HG03280 (cell line): ENCODE data around the gene ADTRP.

ENCODE experiments used
- ATAC-seq: cut with Tn5 transposase; IDR thresholded peaks from one replicate; pipeline ENCODE4 v1.9.1; 2021; ENCODE audit warnings: mild to moderate bottlenecking, moderate library complexity; ENCODE audit not compliant: unreplicated experiment

The ADTRP gene

DNA sequence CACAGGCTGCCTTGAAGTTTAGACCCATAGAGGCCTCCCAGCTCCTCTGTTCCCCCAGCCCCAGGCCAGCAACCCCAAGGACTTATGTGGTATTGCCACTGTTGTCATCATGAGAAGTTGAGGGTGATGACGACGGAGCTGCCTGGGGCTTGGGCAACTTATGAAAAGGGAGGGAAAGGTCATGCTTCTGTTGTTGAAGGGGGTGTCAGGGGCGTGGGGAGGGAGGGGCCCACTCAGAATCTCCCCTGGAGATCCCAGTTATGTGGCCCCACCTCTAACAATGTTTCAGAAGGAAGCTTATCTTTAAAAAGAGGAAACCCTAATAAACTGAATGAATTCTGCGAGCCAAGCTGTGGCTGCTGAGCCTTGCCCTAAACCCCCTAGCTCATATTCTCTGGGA, 4.2 kb downstream of the ADTRP start:
- ATAC-seq: no peak

GRCh38 chr6:11773581-11773980, 5.0 kb downstream of the ADTRP start:
- ATAC-seq: no peak

- no peak for ATAC-seq
These were observed 5.6 kb downstream of the ADTRP start for GRCh38 chr6:11773013-11773412.

DNA sequence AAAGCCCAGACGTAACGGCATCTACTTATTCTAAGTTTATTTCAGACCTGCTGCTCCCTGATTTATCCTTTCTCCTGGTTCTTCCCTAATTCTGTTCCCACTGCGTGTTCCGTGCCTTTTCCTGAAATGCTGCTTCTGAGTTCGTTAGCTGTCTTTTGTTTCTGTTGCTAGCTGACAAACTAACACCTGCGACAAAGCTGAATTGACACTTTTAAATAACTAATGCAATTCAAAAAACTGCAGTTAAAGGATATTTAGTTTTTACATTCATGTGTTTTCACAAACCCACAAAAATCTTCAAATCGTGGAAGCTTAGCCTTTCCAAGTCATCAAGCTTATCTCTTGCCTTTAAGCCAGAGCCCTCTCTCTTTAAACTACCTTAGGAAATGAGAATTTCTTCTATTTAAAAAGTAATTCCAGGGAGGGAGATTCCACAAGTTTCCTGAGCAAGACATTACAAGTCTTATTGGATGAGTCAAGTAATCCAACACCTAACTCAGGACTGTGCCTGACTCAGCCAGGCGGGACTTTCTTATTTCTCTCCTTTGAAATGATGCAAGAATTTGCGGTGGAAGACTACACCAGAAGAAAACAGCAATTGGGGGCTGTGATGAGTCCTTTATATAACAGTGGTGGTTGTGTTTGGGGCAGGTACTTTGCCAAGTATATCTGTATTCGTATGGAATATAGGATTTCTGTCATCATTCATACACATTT, 6.3 kb downstream of the ADTRP start:
- no peak for ATAC-seq

GRCh38 chr6:11771473-11772048, 7.0 kb downstream of the ADTRP start:
- ATAC-seq: no peak

GRCh38 chr6:11770546-11771466, 7.8 kb downstream of the ADTRP start:
- ATAC-seq: no peak

GRCh38 chr6:11769811-11770545, 8.6 kb downstream of the ADTRP start:
- ATAC-seq: no peak

DNA sequence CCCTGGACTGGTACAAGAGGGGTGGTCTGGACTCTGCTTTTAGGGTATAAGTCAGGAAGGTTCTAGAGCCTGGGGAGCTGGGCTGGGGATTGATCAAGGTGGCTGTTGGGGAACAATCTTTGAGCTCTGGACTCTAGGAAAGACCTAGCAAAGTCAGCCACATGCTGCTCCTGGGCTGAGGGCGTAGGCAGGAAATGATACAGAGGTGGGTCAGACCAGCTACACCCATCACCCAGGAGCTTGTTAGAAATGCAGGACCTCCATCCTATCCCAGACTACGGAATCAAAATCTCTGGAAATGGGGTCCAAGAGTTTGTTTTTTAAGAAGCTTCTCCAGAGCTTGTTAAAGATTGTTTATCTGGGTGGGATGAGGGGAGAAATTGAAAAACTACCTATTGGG, 9.4 kb downstream of the ADTRP start:
- ATAC-seq: no peak

DNA sequence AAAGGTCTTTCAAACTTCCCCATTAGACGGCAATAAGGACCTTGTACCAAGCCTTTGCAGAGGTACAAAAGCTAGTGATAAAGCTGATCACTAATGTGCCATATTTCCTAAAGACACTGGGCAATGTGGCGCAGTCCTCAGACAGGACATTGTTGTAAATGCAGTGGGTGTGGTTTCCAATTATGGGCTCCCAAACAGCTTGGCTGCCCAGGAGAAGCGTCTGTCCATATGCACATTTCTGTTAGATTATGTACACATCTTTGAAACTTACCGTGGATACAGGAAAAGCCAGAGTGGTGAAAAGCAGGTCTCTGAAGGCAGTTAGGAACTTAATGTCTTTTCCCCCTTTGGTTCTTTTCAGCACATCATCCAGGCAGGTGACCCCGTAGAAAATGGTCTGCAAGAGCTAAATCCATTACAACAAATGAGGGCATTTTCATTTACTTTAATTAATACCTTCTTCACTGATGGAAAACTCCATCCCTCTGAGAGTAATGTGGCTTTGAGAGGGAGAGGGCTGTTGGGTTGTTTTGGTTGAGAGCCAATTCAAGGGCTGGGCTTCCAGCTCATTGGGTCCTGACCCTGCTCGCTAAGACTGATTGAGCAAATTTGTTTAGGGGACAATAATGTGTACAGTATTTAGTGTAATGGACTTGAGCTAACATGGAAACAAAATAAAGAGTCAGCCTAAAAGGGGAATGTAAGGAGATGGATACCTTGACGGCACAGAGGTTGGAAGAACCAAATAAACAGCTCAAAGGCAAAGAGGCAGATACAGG, 10.4 kb downstream of the ADTRP start:
- ATAC-seq: no peak

DNA sequence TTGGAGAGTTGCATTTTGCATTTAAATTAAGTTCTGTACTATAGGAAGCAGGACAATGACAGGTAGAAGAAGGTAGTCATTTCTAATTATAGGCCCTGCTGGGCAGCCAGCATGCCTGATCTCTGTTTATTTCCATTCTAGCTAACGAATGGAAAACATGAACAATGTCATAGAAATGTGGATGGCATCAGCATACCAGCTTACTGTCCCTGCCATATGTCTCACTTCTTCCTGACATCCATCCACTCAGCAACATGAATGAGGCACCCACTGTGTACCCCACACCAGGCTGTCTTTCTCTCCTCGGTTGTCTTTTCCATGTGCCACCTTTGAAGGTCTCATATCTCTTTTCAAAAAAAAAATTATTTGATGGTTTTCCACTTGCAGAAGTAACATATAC, 11.1 kb downstream of the ADTRP start:
- no peak for ATAC-seq

GRCh38 chr6:11766589-11767450, 11.8 kb downstream of the ADTRP start:
- no peak for ATAC-seq

GRCh38 chr6:11766043-11766442, 12.6 kb downstream of the ADTRP start:
- ATAC-seq: no peak

DNA sequence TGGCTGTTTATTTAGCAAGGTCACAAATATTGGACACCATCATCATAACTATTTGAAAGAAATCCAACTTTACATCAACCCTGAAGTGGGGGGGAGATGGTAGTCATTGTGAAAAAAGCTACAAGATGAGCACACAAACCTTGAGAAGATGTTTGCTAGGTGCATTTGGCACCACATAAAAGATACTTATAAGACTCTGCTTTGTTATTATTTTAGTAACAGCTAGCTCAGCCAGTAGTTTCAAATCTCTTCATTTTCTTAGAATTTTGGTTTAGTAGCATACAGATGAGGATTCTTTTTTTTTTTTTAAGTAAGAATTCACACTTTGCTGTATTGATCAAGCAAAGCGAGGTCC, 14.4 kb downstream of the ADTRP start:
- ATAC-seq: no peak

DNA sequence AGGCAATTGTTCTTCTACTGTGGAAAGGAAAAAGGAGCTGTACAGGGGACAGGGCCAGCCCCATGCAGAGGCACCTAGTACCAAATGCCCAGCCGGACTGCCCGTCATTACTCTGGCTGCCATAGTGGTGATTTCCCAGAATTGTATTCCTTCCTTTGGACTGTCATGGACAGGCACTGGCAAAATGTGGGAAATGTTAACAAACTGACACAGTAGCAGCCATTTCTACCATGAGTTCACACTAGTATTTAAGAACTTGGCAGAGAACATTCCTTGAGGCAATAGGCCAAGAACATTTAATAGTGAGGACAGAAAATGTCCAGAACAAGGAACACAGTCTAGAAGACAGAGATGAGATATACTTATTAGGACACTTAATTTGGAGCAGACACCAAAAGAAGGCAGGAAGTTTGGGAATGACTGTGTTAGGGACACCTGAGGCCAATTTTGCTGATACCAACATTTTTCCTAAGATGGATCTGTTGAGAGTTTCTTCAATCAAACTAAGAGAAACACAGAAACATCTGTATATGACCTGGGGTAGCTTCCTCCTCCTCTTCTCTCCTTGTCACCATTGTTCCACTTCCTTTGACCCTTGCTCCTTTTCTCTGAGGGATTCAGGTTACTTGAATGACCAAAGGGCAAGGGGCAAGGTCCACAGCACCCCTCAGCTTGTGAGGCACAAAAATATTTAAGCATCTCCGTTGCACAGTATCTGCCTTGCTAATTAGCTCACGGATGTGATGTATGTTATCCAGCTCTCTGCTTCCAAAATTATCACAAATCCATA, 14.9 kb downstream of the ADTRP start:
- ATAC-seq: no peak

DNA sequence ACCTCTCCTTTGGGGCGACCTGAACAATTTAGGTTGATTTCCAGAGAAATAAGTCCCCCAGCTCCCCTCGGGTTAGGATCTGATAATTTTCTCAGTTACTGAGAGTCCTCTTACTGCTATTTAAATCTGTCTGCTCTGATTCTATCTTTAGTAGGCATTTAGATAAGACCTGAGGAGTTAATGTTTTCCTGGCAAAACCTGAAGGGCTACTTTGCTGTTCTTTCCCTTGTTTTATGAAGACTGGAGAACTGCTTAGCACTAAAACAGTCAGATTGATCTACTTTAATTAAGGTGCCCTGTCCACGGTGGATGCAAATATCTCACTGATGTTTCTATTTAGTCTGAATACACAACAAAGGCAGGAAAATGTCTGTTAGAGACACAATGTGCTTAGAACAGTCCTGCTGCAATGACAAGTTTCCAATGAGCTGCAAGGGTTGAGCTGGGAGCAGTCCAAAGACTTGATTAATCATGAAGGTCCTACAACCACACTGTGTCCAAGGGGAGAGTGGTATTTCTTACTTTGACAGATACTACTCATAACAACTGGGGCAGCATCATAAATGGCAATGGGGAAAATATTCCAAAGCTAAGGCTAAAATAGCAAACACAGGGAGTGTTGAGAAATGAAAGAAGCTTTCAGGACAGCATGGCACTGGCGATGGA, 15.7 kb downstream of the ADTRP start:
- no peak for ATAC-seq

DNA sequence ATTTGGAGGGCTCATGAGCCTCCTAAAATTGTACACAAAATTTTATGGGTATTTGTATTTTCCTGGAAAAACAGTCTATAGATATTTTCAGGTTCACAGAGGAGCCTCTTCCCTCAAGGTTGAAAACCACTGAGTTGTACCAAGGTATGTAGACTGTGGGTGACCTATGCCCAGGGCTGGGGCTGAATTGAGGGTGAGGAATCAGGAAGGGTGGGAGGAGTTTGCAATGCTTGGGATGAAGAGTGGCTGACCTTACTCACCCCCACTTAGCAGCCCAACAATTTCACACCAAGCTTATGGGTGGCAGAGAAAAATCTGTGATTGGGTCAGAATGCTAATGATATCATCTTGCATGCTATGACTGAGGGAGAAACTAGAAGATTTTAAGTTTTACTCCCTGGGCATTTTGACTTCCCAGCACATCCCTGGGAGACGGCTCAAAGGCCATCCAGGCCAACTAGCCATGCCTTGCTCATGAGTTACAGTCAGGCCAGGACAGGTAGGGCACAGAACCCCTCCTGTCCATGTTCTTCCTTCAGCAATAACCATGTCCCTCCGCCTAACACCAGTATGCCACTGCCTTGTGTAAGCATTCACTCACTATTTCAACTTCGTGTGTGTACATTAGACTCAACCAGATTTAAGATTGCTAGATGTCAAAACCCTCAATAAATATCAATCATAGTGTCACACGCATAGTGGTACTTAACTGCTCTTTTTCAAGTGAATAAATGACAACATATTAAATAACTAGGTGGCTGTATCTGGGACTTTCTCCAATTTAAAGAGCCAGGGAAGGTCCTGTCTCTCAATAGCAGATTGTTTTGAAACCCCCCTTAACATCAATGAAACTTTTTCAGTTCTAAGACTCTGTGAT, 16.6 kb downstream of the ADTRP start:
- ATAC-seq: no peak

GRCh38 chr6:11760015-11760473, 18.6 kb downstream of the ADTRP start:
- no peak for ATAC-seq
